Lower lobe of right lung (tissue), 2 donors: ENCODE results near the gene PLXNA4. TPM values are rescaled to one million over a fixed set of nuclear protein-coding genes. Genes with fewer than 3 reads are reported as not detected.

Source experiments
- ATAC-seq, 2 donors: fragments of 200-7000 bp; cut with Tn5 transposase; one replicate each; pipeline ENCODE4 v1.9.1; 2020 to 2022; ENCODE audit warnings: mild to moderate bottlenecking in 2 of 2, moderate library complexity in 2 of 2
- DNase-seq: peaks from one replicate; pipeline ENCODE4 v3.0.0-alpha.2; 2020
- H3K27ac ChIP-seq: fragments of 200-600 bp; one replicate; pipeline ENCODE4 v1.8.0; 2022
- H3K27me3 ChIP-seq: fragments of 200-600 bp; one replicate; pipeline ENCODE4 v1.8.0; 2022; ENCODE audit warnings: low read depth
- H3K36me3 ChIP-seq: fragments of 200-600 bp; one replicate; pipeline ENCODE4 v1.8.0; 2022; ENCODE audit warnings: mild to moderate bottlenecking
- H3K4me1 ChIP-seq: fragments of 200-600 bp; one replicate; pipeline ENCODE4 v1.8.0; 2022
- H3K4me3 ChIP-seq: fragments of 200-600 bp; one replicate; pipeline ENCODE4 v1.8.0; 2022; ENCODE audit warnings: mild to moderate bottlenecking
- H3K9me3 ChIP-seq: fragments of 200-600 bp; one replicate; pipeline ENCODE4 v1.8.0; 2022
- intact Hi-C: fragments of 100-400 bp; cut with DNase I; formaldehyde crosslinking; loops from one replicate; pipeline ENCODE4 v1.11.0; 2022
- total RNA-seq: library from RNA; stranded (reverse); fragmentation: NEBNext Ultra II Directional; extraction: Animal tissue kit (Norgen Biotek cat#: 25700); gene quantifications from one replicate; pipeline ENCODE4 v1.2.1, GENCODE V29; 2021
- TF ChIP-seq, protein P1 (sequence below): fragments of 200-600 bp; IDR thresholded peaks from one replicate; pipeline ENCODE4 v1.8.0; 2022; ENCODE audit warnings: antibody characterized with exemption, mild to moderate bottlenecking
- donor health status: DM: no; HTN: yes; CAD: no; lungs with severe emphysema.

PLXNA4 gene
- total RNA-seq, 1 donor from 2014 or later, result 4.3 TPM

DNA sequence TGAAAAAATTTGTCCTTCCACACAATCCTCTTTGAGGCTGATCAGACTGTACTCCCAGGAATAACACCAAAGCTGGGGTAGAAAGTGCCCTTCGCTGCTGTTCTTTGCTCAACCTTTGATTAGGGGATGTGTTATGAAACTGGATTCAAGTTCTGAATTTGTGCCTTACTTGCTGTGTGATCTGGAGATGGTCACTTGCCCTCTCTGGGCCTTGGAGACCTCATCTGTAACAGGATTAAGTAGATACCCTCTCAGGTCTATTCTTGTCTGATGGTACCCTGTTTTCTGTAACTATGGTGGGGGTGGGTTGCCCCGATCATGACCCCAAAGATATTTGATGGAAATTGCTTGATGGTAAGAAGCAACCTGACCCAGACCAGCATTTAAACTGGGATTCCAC lies 368.5 kb downstream of the PLXNA4 start:
- TF ChIP-seq, protein P1, sequence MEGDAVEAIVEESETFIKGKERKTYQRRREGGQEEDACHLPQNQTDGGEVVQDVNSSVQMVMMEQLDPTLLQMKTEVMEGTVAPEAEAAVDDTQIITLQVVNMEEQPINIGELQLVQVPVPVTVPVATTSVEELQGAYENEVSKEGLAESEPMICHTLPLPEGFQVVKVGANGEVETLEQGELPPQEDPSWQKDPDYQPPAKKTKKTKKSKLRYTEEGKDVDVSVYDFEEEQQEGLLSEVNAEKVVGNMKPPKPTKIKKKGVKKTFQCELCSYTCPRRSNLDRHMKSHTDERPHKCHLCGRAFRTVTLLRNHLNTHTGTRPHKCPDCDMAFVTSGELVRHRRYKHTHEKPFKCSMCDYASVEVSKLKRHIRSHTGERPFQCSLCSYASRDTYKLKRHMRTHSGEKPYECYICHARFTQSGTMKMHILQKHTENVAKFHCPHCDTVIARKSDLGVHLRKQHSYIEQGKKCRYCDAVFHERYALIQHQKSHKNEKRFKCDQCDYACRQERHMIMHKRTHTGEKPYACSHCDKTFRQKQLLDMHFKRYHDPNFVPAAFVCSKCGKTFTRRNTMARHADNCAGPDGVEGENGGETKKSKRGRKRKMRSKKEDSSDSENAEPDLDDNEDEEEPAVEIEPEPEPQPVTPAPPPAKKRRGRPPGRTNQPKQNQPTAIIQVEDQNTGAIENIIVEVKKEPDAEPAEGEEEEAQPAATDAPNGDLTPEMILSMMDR, result no peak
- intact Hi-C loops, result no loop called here
- DNase-seq, result no peak
- H3K27me3 ChIP-seq, result no peaks in the 10 kb centered on the region
- no peak for ATAC-seq
- H3K9me3 ChIP-seq, result no peaks in the 10 kb centered on the region
- no peaks in the 10 kb centered on the region for H3K36me3 ChIP-seq
- H3K27ac ChIP-seq, result no peak overlapping the region
- no peak overlapping the region for H3K4me3 ChIP-seq
- no peaks in the 10 kb centered on the region for H3K4me1 ChIP-seq

DNA sequence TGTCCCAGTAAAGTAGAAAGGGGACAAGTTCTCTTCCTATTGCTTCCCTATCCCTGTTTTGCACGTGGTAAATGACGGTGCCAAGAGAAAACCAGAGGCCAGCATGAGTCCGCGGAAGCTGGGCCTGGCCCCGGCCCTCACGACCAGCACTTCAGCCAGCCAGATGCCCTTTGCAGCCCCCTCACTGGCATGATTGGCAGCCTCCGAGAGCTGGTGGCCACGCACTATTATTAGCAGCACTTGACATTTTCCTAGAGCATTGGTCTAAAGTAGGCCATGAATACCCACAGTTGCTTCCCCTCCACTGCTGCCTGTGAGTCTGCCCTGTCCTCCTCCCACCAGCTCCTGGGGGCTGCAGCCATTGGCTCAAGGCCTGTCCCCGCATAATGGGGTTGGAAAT lies 369.1 kb downstream of the PLXNA4 start:
- no peak for DNase-seq
- intact Hi-C loops, result no loop called here
- H3K4me3 ChIP-seq, result no peak overlapping the region
- H3K4me1 ChIP-seq, result no peaks in the 10 kb centered on the region
- no peak for ATAC-seq
- H3K9me3 ChIP-seq, result no peaks in the 10 kb centered on the region
- TF ChIP-seq, protein P1, result no peak
- H3K27ac ChIP-seq, result no peak overlapping the region
- no peaks in the 10 kb centered on the region for H3K27me3 ChIP-seq
- no peaks in the 10 kb centered on the region for H3K36me3 ChIP-seq

DNA sequence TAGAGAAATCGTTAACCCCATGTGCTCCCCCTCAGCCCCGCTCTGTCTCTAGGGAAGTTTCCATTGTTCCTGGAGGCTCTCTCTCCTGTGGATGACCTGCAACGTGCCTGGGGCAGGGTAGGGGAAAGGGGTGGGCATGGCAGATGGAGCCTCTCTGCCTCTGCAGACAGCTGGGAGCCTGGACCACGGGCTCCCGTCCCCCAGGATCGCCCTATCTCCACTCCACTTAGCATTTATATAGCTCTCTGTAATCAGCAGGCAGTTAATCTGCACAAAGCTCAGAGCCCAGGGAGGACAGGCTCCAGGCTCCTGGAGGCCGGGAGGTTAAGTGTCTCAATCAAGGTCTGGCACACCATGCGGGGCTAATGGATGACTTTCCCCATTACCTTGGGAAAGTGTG lies 369.7 kb downstream of the PLXNA4 start:
- no peak for DNase-seq
- no peak for ATAC-seq
- H3K36me3 ChIP-seq, result no peaks in the 10 kb centered on the region
- no peak overlapping the region for H3K4me3 ChIP-seq
- intact Hi-C loops, result no loop called here
- no peaks in the 10 kb centered on the region for H3K9me3 ChIP-seq
- no peaks in the 10 kb centered on the region for H3K4me1 ChIP-seq
- H3K27ac ChIP-seq, result no peak overlapping the region
- TF ChIP-seq, protein P1, result no peak
- no peaks in the 10 kb centered on the region for H3K27me3 ChIP-seq

DNA sequence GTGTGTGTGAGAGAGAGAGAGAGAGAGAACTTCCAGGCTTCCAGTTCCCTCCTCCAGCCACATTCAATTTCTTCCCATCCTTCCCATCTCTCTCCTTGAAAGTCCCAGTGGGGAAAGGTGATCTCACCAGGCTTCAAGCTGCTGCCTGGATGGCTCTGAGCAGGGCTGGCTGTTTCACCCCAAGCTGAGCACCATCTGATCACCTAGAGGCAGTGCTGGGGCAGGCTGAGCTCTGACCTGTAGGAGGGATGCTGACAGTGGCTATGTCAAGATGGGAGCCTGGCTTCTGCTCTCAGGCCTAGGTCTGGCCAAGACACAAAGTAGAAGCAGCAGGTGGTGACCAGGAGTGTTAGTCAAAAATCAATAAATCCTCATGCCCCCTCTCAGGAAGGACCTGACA lies 370.8 kb downstream of the PLXNA4 start:
- no peak overlapping the region for H3K27ac ChIP-seq
- ATAC-seq (no peak), DNase-seq (no peak)
- H3K27me3 ChIP-seq, result no peaks in the 10 kb centered on the region
- no peaks in the 10 kb centered on the region for H3K36me3 ChIP-seq
- H3K4me1 ChIP-seq, result no peaks in the 10 kb centered on the region
- H3K4me3 ChIP-seq, result no peak overlapping the region
- intact Hi-C loops, result no loop called here
- TF ChIP-seq, protein P1, result no peak
- H3K9me3 ChIP-seq, result no peaks in the 10 kb centered on the region

DNA sequence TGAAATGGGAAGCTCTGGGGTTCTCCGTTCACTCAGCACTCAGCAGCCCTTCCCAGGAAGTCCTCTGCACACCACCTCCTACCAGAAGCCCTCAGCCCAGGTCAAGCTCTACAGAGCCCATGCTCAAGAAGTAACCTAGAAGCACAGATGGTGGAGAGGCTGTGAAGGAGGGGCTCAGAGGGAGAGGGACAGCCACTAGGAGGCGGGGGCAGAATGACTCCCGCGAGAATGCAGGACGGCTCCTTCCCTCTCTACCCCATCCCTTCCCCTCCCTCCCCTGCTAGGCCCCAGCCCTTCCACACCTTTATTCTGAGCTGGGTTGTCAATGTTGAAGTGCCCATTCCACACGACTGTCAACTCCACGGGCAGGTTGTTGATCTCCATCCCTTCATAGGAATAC lies 373.2 kb downstream of the PLXNA4 start:
- no peak for ATAC-seq
- no peaks in the 10 kb centered on the region for H3K36me3 ChIP-seq
- no peaks in the 10 kb centered on the region for H3K4me1 ChIP-seq
- no peak overlapping the region for H3K27ac ChIP-seq
- no peaks in the 10 kb centered on the region for H3K27me3 ChIP-seq
- H3K9me3 ChIP-seq, result no peaks in the 10 kb centered on the region
- TF ChIP-seq, protein P1, result no peak
- DNase-seq, result no peak
- no peak overlapping the region for H3K4me3 ChIP-seq
- intact Hi-C loops, result no loop called here

DNA sequence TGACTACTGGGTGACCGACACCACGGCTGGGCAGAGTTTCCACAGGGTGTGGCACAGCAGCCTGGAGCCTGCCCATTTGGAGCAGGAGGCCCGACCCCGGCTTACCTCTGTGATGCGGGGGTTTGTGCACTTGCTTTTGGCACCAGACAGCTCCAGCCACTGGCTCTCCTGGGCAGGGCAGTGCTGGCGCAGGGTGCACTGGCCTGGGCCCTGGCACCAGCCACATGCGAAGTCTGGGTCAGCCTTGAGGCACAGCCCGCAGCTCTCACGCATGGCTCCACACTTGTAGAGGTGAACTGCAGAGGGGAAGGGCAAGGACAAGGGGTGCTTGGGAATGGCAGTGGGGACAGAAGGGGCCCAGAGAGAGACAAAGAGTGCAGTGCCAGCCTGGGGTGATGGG lies 373.7 kb downstream of the PLXNA4 start:
- H3K9me3 ChIP-seq, result no peaks in the 10 kb centered on the region
- no peak overlapping the region for H3K27ac ChIP-seq
- H3K36me3 ChIP-seq, result no peaks in the 10 kb centered on the region
- no peak for DNase-seq
- intact Hi-C loops, result no loop called here
- no peaks in the 10 kb centered on the region for H3K4me1 ChIP-seq
- TF ChIP-seq, protein P1, result no peak
- no peak overlapping the region for H3K4me3 ChIP-seq
- no peaks in the 10 kb centered on the region for H3K27me3 ChIP-seq
- ATAC-seq, result no peak
